ENCODE results near the gene METTL23. TPM values are rescaled to one million over a fixed set of nuclear protein-coding genes. Genes with fewer than 3 reads are reported as not detected.

The METTL23 gene
- total RNA-seq, 1 donor from 2014 or later = 34.7 TPM

- no peak for TF ChIP-seq CTCF (conservative IDR thresholded peaks at IDR 0.05; ENCODE audit: low read depth, low read length)
- no peak for DNase-seq (ENCODE audit: low read depth)
- no peak overlapping the region for H3K4me3 ChIP-seq (ENCODE audit: low read depth, low read length)
Observed at GRCh38 chr17:76687298-76688164, 39.1 kb upstream of the METTL23 start.

GRCh38 chr17:76688165-76688622, 38.4 kb upstream of the METTL23 start:
- H3K4me3 ChIP-seq (ENCODE audit: low read depth, low read length) = no peak overlapping the region
- no peak for TF ChIP-seq CTCF (conservative IDR thresholded peaks at IDR 0.05; ENCODE audit: low read depth, low read length)
- no peak for DNase-seq (ENCODE audit: low read depth)

DNA sequence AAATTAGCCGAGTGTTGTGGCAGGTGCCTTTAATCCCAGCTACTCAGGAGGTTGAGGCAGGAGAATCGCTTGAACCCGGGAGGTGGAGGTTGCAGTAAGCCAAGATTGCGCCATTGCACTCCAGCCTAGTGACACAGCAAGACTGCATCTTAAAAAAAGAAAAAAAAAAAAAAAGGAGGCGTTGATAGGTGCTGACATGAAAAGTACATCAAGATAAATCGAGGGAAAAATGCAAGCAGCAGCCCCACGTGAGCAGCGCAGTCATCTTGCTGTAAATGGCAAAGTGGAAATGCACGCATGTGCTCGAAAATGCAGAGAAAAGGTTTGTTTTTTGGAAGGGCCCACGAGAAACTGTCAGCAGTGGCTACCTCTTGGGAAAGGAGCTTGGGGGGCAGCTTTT, 36.8 kb upstream of the METTL23 start:
- H3K4me3 ChIP-seq (ENCODE audit: low read depth, low read length) = no peak overlapping the region
- no peak for DNase-seq (ENCODE audit: low read depth)
- TF ChIP-seq CTCF (conservative IDR thresholded peaks at IDR 0.05; ENCODE audit: low read depth, low read length) = no peak

DNA sequence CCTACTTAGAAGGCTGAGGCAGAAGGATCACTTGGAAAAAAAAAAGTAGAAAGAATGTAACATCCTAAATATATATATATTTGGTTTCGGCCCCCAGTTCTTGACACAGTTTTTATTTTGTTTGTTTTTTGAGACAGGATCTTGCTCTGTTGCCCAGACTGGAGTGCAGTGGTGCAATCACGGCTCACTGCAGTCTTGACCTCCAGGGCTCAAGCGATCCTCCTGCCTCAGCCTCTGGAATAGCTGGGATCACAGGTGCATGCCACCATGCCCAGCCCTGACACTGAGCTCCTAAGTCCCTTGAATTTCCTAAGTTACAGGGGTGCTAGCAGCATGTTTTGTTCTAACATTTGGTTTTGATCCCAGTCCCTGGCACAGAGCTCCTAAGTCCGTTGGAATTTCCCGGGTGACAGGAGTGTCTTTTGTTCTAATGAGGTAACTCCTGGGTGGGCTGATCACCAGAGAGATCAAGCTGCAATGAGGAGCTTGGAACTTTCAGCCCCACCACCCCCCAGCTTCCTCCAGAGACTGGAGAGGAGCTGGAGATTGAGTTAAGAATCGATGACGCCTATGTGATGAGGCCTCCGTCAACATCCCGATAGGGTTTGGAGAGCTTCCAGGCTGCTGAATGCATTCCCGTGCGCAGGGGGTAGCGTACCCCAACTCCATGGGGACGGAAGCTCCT, 35.9 kb upstream of the METTL23 start:
- TF ChIP-seq CTCF (conservative IDR thresholded peaks at IDR 0.05; ENCODE audit: low read depth, low read length) = no peak
- no peak overlapping the region for H3K4me3 ChIP-seq (ENCODE audit: low read depth, low read length)
- no peak for DNase-seq (ENCODE audit: low read depth)

GRCh38 chr17:76691379-76692191, 35.1 kb upstream of the METTL23 start:
- TF ChIP-seq CTCF (conservative IDR thresholded peaks at IDR 0.05; ENCODE audit: low read depth, low read length) = no peak
- H3K4me3 ChIP-seq (ENCODE audit: low read depth, low read length) = no peak overlapping the region
- DNase-seq (ENCODE audit: low read depth) = no peak

- no peak for TF ChIP-seq CTCF (conservative IDR thresholded peaks at IDR 0.05; ENCODE audit: low read depth, low read length)
- no peak for DNase-seq (ENCODE audit: low read depth)
- H3K4me3 ChIP-seq (ENCODE audit: low read depth, low read length) = no peak overlapping the region
Observed at GRCh38 chr17:76695059-76695831, 31.4 kb upstream of the METTL23 start.

All from epithelial cell of proximal tubule (primary cell).